Mucosa of gallbladder (tissue), 1 donor: ENCODE measurements around the gene FIBCD1. TPM values are rescaled to one million over a fixed set of nuclear protein-coding genes. Genes with fewer than 3 reads are reported as not detected.
A peak's percentile ranks its signal among the peaks of the same experiment; 100 is the strongest.
"Not testable (repeated sequence)": the region's sequence is repeated elsewhere in the genome, so short reads cannot be mapped to it uniquely, and the experiment has no call there.

Source experiments
- DNase-seq: peaks from one replicate; pipeline ENCODE4 v3.0.0-alpha.2; 2020; ENCODE audit warnings: low spot score
- total RNA-seq: library from RNA; stranded (reverse); gene quantifications from one replicate; pipeline ENCODE4 v1.2.1, GENCODE V29; 2021
- donor health status: DM: no; HTN: no; CAD: no.

FIBCD1 gene
- total RNA-seq, 1 donor from 2014 or later, result 6.0 TPM

DNA sequence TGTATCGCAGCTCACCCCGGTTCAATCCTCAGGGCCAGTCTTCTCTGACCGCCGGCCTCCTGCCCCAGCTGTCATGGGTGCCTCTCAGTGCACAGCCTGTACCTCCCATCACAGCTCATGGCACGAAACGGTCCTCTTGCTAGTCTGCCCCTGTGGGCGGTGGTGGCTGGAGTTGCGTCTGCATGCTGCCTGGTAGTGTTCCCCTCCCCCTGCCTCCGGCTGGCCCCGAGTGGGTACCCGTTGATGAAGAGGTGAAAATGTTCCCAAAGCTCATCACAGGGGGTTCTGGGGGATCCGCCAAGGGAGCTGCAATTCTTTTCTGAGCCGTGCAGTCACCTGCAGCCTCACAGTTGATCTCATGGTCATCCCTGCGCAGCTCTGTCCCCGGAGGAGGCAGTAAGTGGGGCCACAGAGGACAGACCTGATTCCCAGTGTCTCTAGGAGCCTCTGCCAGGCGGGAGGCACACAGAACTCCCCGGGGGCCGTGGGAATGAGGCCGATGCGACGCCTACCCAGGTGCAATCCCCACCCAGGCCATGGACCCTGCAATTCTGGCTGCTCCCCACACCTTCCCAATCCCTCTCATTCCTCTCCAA is 34.7 kb upstream of the FIBCD1 start:
- no peak for DNase-seq

DNA sequence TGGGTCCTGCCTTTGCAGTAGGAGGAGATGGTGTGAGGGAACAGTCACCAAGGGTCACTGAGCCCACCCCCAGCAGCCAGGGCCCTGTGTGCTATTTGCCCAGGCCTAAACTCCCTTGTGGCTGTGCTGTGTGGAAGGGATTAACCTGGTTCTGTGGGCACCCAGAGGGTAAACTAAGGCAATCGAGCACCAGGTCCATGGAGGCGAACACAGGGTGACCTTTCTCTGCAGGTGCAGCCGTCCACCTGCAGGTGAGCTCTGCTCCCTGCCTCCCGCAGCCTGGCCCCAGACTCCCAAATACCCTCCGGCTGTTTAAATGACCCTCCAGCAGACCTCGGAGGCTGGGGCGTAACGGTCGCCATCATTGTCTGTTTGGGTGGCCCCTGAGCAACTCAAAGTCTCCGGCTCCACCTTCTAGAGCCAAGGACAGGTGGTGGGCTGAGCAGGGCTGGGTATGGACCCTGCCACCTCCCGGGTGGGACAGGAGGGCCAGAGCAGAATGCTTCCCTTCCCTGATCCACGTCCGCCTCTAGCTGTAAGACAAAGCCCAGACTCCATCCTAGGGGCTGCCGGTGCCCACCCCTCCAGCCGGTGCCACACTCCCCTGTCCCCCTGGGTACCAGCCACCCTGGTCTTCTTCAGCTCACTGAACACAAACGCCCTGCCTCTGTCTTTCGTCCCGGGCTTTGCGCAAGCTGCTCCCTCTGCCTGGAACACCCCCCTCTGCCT is 34.1 kb upstream of the FIBCD1 start:
- DNase-seq, result no peak

DNA sequence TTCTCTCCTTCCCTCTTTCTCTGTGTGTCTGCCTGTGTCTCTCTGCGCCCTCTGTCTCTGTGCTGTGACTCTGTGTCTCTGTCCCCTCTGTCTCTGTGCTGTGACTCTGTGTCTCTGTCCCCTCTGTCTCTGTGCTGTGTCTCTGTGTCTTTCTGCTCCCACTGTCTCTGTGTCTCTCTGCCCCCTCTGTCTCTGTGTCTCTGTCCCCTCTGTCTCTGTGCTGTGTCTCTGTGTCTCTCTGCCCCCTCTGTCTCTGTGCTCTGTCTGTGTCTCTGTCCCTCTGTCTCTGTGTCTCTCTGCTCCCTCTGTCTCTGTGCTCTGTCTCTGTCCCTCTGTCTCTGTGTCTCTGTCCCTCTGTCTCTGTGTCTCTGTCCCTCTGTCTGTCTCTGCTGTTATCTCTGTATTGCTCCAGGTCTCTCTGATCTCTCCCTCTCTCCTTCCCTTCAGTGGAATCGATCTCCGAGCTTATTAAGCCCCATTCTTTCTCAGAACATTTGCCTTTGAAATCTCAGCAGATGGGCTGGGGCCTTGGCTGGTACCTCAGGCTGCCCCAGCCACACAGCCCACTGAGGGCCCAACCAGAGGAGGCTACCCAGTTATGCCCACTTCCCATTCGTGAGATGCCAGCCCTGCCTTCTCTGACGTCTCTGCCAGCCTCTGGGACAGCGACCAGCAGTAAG is 33.4 kb upstream of the FIBCD1 start:
- no peak for DNase-seq

DNA sequence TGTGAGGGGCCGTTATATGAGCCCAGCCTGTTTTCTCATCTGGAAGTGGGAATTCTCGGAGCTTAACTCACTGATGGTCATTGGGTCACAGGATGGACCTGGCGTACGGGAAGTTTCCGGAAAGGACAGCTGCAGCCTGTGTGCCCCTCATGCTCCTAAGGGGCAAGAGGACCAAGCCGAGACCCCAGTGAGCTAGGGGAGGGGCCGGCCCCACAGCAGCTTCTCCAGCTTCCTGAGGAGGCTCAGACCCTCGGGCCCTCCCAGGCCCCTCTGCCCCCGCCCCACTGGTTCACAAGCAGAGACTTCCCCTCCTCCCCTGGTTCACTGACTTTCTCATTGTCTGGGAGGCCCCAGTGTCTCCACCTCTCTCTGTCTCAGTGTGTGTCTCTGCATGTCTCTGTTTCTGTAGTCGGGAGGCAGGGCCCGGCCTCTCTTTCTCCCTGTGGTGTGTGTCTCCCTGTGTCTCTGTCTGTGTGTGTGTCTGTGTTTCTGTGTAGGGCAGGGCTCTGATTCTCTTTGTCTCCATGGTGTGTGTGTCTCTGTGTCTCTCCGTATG is 32.3 kb upstream of the FIBCD1 start:
- no peak for DNase-seq

DNA sequence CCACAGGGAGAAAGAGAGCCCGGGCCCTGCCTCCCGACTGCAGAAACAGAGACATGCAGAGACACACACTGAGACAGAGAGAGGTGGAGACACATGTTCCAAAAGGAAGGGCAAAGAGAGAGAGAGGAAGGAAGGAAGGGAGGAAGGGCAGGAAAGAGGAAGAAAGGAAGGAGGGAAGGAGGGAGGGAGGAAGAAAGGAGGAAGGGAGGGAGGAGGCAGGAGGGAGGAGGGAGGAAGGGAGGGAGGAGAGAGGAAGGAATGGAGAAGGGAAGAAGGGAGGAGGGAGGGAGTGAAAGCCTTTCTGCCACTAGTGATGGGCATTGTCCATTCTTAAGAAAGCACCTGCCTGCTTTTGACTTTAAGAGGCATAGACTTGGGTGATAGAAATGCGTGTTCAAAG is 31.8 kb upstream of the FIBCD1 start:
- no peak for DNase-seq

DNA sequence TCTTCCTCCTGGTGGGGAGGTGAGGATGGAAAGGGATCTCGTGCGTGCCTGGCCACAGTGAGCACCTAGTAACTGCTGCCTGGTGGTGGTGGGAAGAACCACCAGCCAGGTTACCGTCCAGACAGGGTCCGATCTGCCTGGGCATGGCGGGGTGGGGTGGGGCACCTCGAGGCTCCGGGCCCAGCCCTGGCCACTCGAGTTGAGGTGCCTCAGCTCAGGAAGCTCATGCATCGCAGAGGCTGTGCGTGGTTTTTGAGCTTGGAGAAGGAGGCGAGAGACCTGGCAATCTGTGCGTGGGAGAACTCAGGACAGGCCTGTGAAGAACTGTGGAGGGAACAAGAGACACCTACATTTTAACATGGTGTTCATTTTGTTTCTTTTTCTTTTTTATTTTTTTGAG is 31.0 kb upstream of the FIBCD1 start:
- no peak for DNase-seq

DNA sequence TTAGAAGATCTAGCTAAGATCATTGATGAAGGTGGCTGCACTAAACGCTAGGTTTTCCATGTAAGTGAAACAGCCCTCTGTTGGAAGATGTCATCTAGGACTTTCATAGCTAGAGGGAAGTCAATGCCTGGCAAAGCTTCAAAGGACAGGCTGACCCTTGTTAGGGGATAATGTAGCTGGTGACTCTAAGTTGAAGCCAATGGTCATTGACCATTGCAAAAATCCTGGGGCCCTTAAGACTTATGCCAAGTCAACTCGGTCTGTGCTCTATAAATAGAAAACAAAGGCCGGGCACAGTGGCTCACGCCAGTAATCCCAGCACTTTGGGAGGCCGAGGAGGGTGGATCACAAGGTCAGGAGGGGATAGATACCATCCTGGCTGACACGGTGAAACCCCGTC is 26.6 kb upstream of the FIBCD1 start:
- no peak for DNase-seq

DNA sequence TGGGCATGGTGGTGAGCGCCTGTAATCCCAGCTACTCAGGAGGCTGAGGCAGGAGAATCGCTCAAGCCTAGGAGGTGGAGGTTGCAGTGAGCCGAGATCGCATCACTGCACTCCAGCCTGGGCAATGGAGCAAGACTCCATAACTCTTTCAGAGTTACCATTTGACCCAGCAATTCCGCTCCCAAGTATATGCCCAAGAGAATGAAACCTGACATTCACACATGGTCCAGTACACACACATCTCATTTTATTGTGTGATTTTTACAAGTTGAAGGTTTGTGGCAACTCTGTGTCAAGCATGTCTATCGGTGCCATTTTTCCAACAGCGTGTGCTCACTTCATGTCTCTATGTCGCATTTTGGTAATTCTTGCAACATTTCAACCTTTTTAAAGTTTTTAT is 24.9 kb upstream of the FIBCD1 start:
- DNase-seq, result no peak

DNA sequence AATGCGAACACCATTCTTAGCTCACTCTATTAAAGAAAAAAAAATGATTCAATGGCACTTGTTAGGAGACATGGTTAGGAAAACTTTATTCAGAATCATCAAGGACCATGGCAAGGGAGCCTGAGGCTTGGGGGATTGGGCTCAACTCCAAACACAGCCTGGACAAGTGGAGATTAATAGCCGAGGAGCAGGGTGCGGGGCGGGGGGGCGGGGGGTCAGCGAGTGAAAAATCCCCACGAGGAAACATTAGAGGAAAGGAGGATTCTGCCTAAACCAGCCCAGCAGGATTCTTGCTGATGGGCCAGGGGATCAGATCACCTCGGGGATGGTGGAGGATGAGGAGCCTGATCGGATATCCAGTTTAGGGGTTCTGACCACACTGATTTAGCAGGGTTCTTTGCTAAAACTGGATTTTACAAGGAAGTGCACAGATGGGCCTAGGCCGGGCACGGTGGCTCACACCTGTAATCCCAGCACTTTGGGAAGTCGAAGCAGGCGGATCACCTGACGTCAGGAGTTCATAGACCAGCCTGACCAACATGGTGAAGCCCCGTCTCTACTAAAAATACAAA is 24.4 kb upstream of the FIBCD1 start:
- DNase-seq, result no peak

DNA sequence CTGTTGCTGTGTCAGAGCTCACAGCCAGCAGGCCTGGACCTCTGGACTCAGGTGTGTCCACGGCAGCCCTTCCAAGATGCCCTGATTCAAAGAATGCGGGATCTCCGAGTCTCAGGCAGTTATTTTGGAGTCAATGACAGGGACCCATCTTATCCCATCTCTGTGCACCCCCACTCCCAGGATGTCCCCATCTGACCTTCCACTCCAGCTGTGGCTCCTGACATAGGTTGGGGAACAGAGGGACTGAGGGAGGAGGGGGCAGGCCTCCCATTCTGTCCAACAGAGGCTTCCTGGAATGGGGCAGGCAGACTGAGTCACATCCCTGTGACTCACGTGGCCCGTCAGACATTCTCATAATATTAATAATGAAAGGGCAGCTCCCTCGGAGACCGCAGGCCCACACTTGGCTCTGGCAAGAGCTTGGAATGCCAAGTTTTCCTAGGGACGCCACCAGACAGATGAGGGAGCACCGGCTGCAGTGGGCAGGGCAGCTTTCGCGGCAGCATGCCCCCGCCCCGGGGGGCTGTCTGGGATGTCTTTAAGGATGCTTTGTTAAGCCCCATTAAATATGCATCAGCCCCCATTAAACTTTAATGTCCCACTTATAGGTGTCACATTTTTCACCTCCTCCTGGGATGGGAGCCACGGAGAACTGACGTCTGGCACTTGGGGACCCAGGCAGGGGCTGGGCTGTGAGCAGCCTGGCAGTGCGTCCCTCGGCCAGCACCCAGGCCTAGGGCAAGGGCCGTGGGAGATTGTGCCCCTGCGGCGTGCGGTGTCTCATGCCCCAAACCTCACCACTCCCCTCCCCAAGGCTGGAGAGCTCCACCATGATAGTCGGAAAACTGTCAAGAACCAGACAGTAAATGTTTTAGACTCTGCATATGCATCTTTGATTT is 23.6 kb upstream of the FIBCD1 start:
- peak; percentile 56 for DNase-seq

DNA sequence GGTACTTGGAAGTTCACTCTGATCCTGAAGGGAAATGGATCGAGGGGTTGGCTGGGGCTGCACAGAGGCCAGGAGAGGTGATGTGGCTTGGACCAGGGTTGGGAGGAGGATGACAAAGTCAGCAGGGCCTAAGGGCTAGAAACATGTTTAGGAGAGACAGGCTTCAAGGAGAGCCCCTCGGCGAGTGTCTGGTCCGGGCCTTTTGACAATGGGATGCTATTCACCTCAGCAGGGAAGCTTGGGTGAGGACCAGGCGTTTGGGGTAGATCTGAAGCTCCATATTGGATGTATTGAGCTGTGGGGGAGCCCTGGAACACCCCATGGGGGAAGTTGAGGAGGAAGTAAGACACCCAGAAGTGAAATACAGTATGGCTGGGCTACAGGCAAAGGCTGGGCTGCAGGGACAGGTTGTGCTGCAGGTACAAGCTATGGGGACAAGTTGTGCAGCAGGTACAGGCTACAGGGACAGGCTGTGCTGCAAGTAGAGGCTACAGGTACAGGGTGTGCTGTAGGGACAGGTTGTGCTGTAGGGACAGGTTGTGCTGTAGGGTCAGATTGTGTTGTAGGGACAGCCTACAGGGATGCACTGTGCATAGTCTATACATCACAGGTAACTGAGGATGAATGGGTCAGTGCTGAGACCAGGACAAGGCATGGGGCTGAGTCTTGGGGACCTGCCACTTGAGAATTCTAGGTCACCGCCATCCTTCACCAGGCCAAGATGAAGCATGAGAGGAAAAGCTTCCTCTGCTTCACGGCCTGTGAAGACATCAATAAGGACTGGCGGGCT is 22.7 kb upstream of the FIBCD1 start:
- no peak for DNase-seq

DNA sequence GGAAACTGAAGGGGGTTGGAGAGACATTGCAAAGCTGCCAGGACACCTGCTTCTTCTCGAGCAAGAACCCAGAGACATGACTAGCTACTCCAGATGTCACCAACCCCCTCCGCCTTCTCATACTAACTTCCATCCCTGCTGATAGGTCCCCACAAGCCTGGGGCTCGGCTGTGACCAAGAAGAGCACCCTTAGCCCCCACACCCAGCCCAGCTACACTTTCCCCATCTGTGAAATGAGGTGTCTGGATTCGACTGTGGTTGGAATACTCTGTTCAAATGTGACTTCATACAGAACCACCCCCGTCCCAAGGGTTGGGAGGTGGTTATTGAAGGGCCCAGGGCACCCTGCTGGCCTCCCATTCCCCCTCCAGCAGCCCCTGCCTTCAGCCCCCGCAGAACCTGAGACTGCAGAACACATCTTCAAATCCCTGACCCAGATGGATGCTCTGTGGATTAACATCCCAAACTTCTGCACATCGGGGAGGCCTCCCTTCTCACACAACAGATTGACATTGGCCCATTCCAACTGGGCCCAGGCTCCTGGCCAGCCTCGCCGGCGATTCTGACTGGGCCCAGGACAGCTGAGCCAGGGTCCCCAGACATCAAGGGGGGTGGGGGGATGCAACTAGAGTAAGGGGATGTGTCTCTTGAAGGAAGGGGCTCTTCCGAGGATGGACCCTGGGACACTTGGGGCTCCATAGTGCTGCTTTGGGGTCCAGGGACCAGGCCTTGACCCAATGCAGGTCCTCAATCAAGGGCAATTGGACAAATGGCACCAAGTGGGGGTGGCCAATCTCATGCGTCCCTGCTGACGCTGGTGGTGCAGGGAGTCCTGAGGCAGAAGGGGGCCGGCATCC is 21.7 kb upstream of the FIBCD1 start:
- DNase-seq, result no peak

DNA sequence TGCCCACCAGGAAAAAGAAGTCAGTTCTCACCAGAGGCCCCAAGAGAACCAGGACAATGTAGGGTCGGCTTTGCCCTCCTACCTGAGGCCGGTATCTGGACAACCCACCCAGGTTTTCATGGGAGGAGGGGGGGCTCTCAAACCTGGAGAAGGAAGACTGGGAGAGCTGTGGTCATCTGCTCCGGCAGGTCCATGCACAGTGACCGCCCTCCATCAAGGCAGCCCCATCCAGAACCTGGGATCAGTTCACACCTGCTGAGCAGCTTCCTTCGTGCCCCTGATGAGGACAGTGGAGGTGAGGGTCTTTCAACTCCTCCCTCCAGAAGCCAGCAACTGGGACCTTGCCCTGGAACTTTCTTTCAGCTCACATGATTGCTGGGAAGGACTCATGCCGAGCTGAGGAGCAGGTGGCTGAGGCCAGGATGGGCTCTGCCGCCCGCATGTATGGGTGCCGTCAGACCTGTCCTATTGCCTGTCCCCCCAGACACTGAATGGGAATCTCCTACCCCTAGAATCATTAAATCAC is 20.8 kb upstream of the FIBCD1 start:
- DNase-seq, result no peak

DNA sequence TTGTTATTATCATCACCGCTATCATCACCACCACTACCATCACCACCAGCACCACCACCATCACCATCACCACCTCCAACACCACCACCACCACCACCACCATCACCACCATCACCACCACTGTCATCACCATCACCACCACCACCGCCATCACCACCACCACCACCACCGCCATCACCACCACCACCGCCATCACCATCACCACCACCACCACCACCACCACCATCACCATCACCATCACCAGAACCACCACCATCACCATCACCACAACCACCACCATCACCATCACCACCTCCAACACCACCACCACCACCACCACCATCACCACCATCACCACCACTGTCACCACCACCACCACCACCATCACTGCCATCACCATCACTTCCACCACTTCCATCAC is 19.5 kb upstream of the FIBCD1 start:
- not testable (repeated sequence) for DNase-seq

DNA sequence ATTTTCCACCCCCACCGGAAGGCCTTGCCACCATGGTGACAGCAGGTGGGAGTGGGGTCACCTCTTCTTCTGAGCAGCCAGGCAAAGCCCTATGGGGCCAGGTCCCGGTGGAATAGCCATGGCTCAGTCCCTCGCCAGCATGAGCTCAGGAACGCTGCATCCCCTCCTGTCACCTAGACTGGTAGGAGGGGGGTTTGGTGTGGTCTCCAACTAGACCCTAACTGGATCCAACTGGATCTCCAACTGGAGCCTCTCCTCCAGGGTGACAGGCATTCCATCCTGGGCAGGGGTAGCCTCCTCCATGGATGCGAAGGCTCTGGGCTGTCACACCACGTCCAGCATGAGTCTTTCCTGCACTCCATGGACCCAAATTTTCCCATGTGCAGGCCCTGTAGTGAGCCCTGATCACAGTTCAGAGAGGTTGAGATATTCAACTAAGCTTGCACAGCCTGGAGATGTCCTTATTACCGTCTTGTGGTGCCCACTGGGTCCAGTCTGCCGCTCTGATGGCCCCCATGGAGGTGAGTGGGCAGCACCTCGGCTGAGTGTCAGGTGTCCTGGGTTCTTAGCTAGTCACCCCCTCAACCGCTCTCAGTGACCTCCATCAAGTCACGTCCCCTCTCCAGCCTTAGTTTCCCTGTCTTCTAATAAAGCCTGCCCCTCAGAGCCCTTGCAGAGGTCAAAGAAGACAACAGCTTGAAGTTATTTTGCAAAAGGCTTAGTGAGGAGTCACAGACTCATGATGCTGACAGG is 18.6 kb upstream of the FIBCD1 start:
- no peak for DNase-seq

DNA sequence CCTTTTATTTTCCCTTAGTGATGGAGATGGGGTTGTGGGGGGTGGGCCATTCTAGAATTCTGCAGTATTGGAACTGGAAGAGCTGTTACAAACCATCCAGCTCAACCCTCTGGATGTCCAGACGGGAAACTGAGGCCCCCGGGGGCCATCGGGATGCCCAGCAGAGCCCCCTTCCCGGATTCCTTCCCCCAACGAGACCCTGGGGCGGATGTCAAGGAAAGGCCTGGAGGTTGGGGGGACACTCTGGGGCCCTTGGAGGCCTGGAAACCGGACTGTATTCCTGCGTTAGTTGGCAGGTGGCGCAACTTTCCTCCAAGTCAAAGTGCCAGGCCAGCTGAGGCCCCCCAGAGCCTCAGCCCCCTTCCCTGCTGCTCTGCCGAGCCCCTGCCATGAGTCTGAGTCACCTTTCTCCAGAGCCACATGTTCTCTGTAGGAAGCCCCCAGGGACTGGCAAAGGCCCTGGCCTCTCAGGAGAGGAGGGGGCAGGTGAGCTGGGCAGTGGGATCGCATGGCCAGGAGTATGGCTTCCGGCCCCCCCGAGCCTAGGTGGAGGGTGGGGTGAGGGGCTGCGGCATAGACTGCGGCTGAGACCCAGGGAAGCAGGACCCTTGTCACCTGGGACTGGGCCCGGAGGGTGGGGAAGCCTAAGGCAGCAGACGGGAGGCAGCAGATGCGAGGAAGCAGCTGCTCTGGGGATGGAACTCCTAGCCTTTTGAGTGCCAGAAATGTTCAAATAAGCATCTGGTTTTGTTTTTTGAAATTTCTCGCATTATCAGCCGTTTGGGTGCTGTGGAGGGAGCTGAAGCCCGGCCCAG is 17.8 kb upstream of the FIBCD1 start:
- DNase-seq, result no peak

DNA sequence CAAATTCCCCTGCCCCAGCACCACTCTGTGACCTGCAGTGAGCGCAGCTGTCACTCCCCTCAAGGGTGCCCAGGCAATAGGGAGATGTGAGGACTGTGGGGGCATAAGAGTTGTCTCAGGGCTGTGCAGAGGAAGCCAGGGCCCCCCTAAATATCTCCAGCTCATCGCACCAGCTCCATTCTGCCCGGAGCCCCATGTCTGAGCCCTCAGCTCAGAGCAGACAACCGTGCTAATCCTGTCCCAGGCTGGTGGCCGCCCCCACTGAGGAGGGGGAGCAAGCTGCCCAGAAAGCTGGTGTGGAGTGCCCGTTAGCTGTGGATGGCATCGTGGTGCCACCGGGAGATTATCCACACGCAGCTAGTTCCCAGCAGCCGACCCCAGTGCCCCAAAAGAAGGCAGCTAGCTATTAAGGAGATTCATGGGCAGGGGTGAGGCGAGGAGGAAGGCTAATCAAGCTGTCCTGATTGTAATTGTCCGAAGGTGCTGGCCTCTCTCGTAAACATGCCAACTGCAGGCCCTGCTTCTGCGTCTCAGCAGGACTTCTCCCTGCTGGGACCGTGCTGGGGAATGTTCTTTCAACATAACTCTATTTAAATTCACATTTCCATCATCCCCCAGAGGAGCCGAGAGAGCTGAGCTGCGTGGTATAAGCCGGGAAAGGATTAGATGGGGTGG is 17.0 kb upstream of the FIBCD1 start:
- no peak for DNase-seq
